LNCAP (cell line): ENCODE results near the gene TRIM64C.
"Not testable (repeated sequence)": the region's sequence is repeated elsewhere in the genome, so short reads cannot be mapped to it uniquely, and the experiment has no call there.

Source experiments
- TF ChIP-seq, protein P1 (sequence below): fragments of 450-650 bp; IDR thresholded peaks from 2 replicates; pipeline ENCODE4 v1.5.1; 2017; ENCODE audit warnings: mild to moderate bottlenecking

TRIM64C gene, protein sequence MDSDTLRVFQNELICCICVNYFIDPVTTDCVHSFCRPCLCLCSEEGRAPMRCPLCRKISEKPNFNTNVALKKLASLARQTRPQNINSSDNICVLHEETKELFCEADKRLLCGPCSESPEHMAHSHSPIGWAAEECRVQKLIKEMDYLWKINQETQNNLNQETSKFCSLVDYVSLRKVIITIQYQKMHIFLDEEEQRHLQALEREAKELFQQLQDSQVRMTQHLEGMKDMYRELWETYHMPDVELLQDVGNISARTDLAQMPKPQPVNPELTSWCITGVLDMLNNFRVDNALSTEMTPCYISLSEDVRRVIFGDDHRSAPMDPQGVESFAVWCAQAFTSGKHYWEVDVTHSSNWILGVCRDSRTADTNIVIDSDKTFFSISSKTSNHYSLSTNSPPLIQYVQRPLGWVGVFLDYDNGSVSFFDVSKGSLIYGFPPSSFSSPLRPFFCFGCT

GRCh38 chr11:49059012-49059411 is at the start of gene TRIM64C:
Gene TRIM64C, minus strand, starts transcription at chr11:49059112. Its CDS starts 0 bp downstream, at chr11:49059112.
- TF ChIP-seq, protein P1, sequence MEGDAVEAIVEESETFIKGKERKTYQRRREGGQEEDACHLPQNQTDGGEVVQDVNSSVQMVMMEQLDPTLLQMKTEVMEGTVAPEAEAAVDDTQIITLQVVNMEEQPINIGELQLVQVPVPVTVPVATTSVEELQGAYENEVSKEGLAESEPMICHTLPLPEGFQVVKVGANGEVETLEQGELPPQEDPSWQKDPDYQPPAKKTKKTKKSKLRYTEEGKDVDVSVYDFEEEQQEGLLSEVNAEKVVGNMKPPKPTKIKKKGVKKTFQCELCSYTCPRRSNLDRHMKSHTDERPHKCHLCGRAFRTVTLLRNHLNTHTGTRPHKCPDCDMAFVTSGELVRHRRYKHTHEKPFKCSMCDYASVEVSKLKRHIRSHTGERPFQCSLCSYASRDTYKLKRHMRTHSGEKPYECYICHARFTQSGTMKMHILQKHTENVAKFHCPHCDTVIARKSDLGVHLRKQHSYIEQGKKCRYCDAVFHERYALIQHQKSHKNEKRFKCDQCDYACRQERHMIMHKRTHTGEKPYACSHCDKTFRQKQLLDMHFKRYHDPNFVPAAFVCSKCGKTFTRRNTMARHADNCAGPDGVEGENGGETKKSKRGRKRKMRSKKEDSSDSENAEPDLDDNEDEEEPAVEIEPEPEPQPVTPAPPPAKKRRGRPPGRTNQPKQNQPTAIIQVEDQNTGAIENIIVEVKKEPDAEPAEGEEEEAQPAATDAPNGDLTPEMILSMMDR = not testable (repeated sequence)

DNA sequence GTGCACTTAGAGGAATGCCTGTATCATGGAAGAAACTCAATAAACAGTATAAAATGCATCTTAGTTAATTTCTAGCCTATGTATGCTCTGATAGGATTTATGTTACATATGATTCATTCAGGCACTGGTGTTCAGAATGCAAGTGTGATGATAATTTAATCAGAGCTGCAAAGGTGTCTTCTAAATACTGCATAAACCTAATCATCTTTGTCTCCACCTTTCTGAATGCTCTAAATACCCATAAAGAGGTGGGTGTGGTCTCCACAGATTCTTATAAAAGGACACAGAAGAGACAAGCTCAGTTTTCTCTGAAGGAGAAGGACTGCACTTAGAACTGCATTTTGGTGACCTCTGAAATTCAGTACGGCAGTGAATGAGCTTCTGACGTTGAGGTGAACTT is 30.4 kb downstream of the TRIM64C start, which contains the start of gene TRIM49B:
Gene TRIM49B (plus strand): TSS at position 301 of the 400 bp plus-strand sequence. CDS start 2,777 bp downstream, outside the sequence.
- TF ChIP-seq, protein P1 = not testable (repeated sequence)
